PC-3 (cell line): Measurements from ENCODE around the gene TMEM123. TPM values are rescaled to one million over a fixed set of nuclear protein-coding genes. Genes with fewer than 3 reads are reported as not detected.

ENCODE experiments used
- ATAC-seq: fragments of 200-7000 bp; cut with Tn5 transposase; 2 replicates; pipeline ENCODE4 v1.9.1; 2020; ENCODE audit warnings: mild to moderate bottlenecking, moderate library complexity
- BruUV-seq: library from RNA; stranded (reverse); fragments of 400-500 nt; replicated peaks from 2 replicates; lab custom pipeline; 2021; lab: Mats Ljungman, UMichigan
- CTCF ChIA-PET: fragments of 300-600 bp; sonication (Branson Sonifier 250); formaldehyde crosslinking; loops from one replicate; lab custom pipeline; 2022; ENCODE audit warnings: antibody characterized with exemption; lab: Charles Lee
- POLR2A ChIA-PET: fragments of 300-600 bp; sonication (Branson Sonifier 250); formaldehyde crosslinking; loops from one replicate; lab custom pipeline; 2022; ENCODE audit warnings: antibody characterized with exemption; ENCODE audit not compliant: unreplicated experiment; lab: Charles Lee
- DNase-seq: peaks from one replicate; pipeline ENCODE4 v3.0.0-alpha.2; 2015
- H2AFZ ChIP-seq: fragments of 300-600 bp; sonication (generic); 2 replicates; pipeline ENCODE4 v1.6.0; 2016; ENCODE audit warnings: antibody characterized with exemption, low read length
- H3F3A ChIP-seq: fragments of 300-600 bp; sonication (generic); one replicate; pipeline ENCODE4 v1.6.0; 2017; ENCODE audit warnings: antibody characterized with exemption, low read length, control low read depth, mild to moderate bottlenecking; ENCODE audit not compliant: unreplicated experiment
- H3K27ac ChIP-seq: fragments of 300-600 bp; sonication (generic); 2 replicates; pipeline ENCODE4 v1.5.1; 2016; ENCODE audit warnings: mild to moderate bottlenecking, low read length
- H3K27me3 ChIP-seq: fragments of 300-600 bp; sonication (generic); 2 replicates; pipeline ENCODE4 v1.6.1; 2016; ENCODE audit warnings: low read length, mixed read lengths
- H3K36me3 ChIP-seq: fragments of 300-600 bp; sonication (generic); 2 replicates; pipeline ENCODE4 v1.6.1; 2016; ENCODE audit warnings: low read depth, mixed run types, low read length, mixed read lengths
- H3K4me1 ChIP-seq: fragments of 300-600 bp; sonication (generic); 2 replicates; pipeline ENCODE4 v1.5.1; 2016; ENCODE audit warnings: low read length; ENCODE audit not compliant: insufficient read depth
- H3K4me2 ChIP-seq: fragments of 300-600 bp; sonication (generic); 2 replicates; pipeline ENCODE4 v1.6.0; 2016; ENCODE audit warnings: low read length
- H3K4me3 ChIP-seq: fragments of 300-600 bp; sonication (generic); 2 replicates; pipeline ENCODE4 v1.5.1; 2016; ENCODE audit warnings: mild to moderate bottlenecking, low read length, mixed read lengths
- H3K79me2 ChIP-seq: fragments of 300-600 bp; sonication (generic); 2 replicates; pipeline ENCODE4 v1.6.1; 2017; ENCODE audit warnings: low read length, mixed read lengths
- H3K9ac ChIP-seq: fragments of 300-600 bp; sonication (generic); 2 replicates; pipeline ENCODE4 v1.6.0; 2016; ENCODE audit warnings: mild to moderate bottlenecking, low read length
- H3K9me2 ChIP-seq: fragments of 300-600 bp; sonication (generic); replicated peaks from 2 replicates; pipeline ENCODE4 v1.6.1; 2016; ENCODE audit warnings: mixed run types, low read length, mixed read lengths
- H3K9me3 ChIP-seq: fragments of 300-600 bp; sonication (generic); 2 replicates; pipeline ENCODE4 v1.6.1; 2016; ENCODE audit warnings: low read length, mixed read lengths
- H4K20me1 ChIP-seq: fragments of 300-600 bp; sonication (generic); 2 replicates; pipeline ENCODE4 v1.6.1; 2016; ENCODE audit warnings: low read length, mixed read lengths
- EZH2 ChIP-seq: fragments of 300-600 bp; sonication (generic); IDR thresholded peaks from one replicate; pipeline ENCODE4 v1.6.1; 2017; ENCODE audit warnings: antibody characterized with exemption, mild to moderate bottlenecking, low read length; ENCODE audit not compliant: unreplicated experiment
- EZH2phosphoT487 ChIP-seq: fragments of 300-600 bp; sonication (generic); IDR thresholded peaks from 2 replicates; pipeline ENCODE4 v1.6.1; 2018; ENCODE audit warnings: mild to moderate bottlenecking, antibody characterized with exemption, low read length, borderline replicate concordance
- intact Hi-C: fragments of 100-400 bp; cut with micrococcal nuclease; formaldehyde crosslinking; loops from 2 replicates; pipeline ENCODE4 v1.9.0; 2023
- total RNA-seq: library from RNA; depleted of rRNA; stranded (reverse); fragments of >200 nt; gene quantifications from 2 replicates; pipeline ENCODE4 v1.2.3, GENCODE V29; 2014
- TF ChIP-seq, protein P1 (sequence below): fragments of 300-600 bp; sonication (generic); conservative IDR thresholded peaks from 2 replicates; pipeline ENCODE4 v1.5.1; 2017; ENCODE audit warnings: antibody characterized with exemption, low read depth, mild to moderate bottlenecking, low read length

The TMEM123 gene
- total RNA-seq, 1 experiment from 2014 or later, result 163 TPM

DNA sequence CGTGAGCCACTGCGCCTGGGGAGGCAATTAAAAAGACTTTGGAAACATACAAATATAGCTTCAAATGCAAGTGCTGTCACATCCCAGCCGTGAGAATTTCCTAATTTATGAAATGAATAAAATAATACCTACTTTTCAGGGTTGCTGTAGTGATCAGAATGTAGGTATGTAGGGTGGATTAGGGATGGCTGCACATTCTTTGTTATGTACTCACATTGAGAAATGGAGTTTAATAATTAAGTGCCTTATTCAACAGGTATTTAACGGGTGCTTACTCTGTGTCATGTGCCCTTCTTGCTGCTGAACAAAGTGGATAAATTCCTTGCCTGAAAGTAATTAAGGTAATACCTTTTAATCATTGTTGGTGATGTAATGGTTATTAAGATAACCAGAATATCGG lies 41.0 kb upstream of the TMEM123 start:
- no peaks in the 10 kb centered on the region for H4K20me1 ChIP-seq
- DNase-seq, result no peak
- intact Hi-C loops, result no loop called here
- ATAC-seq, result no peak
- no peaks in the 10 kb centered on the region for H3K27me3 ChIP-seq
- CTCF ChIA-PET, result interaction anchor here (0.5 kb wide), 1 partner anchor 591 kb away, joined by 3 read pairs; no protein-coding TSS in a partner anchor
- H3K9me3 ChIP-seq, result no peaks in the 10 kb centered on the region
- H2AFZ ChIP-seq, result no peak overlapping the region
- H3F3A ChIP-seq, result peaks cover 3% of the 10 kb centered on the region
- no peaks in the 10 kb centered on the region for H3K36me3 ChIP-seq
- BruUV-seq, result no TSS peak
- TF ChIP-seq, protein P1, sequence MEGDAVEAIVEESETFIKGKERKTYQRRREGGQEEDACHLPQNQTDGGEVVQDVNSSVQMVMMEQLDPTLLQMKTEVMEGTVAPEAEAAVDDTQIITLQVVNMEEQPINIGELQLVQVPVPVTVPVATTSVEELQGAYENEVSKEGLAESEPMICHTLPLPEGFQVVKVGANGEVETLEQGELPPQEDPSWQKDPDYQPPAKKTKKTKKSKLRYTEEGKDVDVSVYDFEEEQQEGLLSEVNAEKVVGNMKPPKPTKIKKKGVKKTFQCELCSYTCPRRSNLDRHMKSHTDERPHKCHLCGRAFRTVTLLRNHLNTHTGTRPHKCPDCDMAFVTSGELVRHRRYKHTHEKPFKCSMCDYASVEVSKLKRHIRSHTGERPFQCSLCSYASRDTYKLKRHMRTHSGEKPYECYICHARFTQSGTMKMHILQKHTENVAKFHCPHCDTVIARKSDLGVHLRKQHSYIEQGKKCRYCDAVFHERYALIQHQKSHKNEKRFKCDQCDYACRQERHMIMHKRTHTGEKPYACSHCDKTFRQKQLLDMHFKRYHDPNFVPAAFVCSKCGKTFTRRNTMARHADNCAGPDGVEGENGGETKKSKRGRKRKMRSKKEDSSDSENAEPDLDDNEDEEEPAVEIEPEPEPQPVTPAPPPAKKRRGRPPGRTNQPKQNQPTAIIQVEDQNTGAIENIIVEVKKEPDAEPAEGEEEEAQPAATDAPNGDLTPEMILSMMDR, result no peak
- TF ChIP-seq EZH2phosphoT487 (no peak), EZH2 (no peak)
- peaks cover 31% of the 10 kb centered on the region for H3K4me1 ChIP-seq
- no peaks in the 10 kb centered on the region for H3K9me2 ChIP-seq
- peak overlapping the region; percentile 39 for H3K4me2 ChIP-seq
- POLR2A ChIA-PET, result no interaction called here
- H3K4me3 ChIP-seq, result no peak overlapping the region
- H3K79me2 ChIP-seq, result no peaks in the 10 kb centered on the region
- peak overlapping the region; percentile 28 for H3K27ac ChIP-seq
- H3K9ac ChIP-seq, result no peak overlapping the region

DNA sequence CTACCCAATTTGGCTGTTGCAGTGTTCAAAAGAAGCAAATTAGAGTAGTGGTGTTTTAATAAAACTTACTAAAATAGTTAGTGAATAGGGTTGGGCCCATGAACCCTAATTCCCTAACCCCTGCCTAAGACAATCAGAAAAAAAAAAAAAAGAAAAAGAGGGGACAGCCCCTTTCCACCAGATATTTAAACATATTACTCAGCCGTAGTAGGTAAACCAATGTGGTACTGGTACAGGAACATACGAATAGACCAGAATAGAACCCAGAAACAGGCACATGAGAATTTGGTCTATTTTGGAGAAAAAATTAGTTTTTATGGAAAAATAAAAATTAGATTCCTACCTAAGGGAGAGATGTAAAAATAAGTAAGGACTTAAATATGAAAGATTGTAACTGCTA lies 39.4 kb upstream of the TMEM123 start:
- Histone ChIP-seq H3K79me2 (no peaks in the 10 kb centered on the region), H3K4me1 (peaks cover 31% of the 10 kb centered on the region), H3F3A (peaks cover 3% of the 10 kb centered on the region), H3K9me2 (no peaks in the 10 kb centered on the region), H2AFZ (no peak overlapping the region), H3K27me3 (no peaks in the 10 kb centered on the region), H3K9me3 (no peaks in the 10 kb centered on the region), H4K20me1 (no peaks in the 10 kb centered on the region), H3K4me2 (no peak overlapping the region), H3K27ac (no peak overlapping the region), H3K4me3 (no peak overlapping the region), H3K36me3 (no peaks in the 10 kb centered on the region), H3K9ac (no peak overlapping the region)
- no TSS peak for BruUV-seq
- DNase-seq (no peak), ATAC-seq (no peak)
- TF ChIP-seq EZH2 (no peak), EZH2phosphoT487 (no peak)
- TF ChIP-seq, protein P1, result no peak
- CTCF ChIA-PET, result no interaction called here
- intact Hi-C loops, result no loop called here
- POLR2A ChIA-PET, result interaction anchor here (0.6 kb wide), 1 partner anchor 16 kb away, joined by 3 read pairs; no protein-coding TSS in a partner anchor

DNA sequence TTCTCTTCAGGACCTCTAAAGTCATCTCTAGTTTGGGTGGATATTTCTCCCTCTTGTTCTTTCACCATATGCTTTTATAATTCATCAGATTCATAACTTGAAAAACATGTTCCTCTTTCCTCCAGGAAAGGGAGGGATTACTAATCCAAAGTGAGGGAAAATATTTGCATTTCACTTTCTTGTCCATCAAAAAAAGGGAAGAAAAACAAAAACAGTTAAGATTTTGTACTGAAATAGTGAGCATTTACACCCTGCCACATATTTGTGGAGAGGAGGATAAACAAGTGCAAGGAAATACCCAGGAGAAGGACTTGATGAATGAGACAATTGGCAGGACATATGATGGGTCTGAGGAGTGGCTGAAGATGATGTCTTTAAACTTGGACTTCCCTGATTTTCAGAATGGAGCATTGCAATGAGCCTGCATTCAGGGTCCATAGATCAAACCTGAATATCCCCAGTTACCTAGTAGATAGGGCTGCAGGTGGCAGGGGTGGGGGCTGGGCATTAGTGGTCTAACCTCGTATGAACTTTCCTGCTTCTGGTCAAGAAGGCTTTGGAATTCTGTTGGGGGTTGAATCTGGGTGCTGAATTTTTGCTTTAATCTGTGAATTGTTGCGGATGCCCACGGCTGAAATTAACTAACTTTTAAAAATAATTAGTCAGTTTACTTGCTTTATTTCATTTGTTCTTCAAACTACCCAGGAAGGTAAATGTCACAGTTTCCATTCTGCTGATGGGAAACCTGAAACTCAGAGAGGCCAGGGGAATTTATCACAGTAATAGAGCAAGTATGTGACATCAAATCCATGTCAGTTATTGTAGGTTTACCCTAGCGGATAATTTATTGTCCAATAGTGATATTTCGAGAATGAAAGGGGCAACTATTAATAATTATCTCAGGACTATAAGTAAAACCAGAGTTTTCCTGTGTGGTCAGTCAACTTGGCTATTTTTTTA lies 36.9 kb upstream of the TMEM123 start:
- Histone ChIP-seq H3K27ac (no peak overlapping the region), H4K20me1 (no peaks in the 10 kb centered on the region), H2AFZ (no peak overlapping the region), H3K9me3 (no peaks in the 10 kb centered on the region), H3K9me2 (no peaks in the 10 kb centered on the region), H3K36me3 (no peaks in the 10 kb centered on the region), H3K27me3 (no peaks in the 10 kb centered on the region), H3K9ac (no peak overlapping the region), H3K4me2 (no peak overlapping the region), H3F3A (peaks cover under 1% of the 10 kb centered on the region), H3K4me1 (peaks cover 18% of the 10 kb centered on the region), H3K4me3 (no peak overlapping the region), H3K79me2 (no peaks in the 10 kb centered on the region)
- intact Hi-C loops, result no loop called here
- ATAC-seq (no peak), DNase-seq (no peak)
- CTCF ChIA-PET, result no interaction called here
- no peak for TF ChIP-seq EZH2
- TF ChIP-seq EZH2phosphoT487, result no peak
- TF ChIP-seq, protein P1, result no peak
- POLR2A ChIA-PET, result no interaction called here
- BruUV-seq, result no TSS peak
